GM12875 (cell line): Measurements from ENCODE around the gene PAK5.

Source experiments
- H3K4me3 ChIP-seq: one replicate; pipeline ENCODE4 v1.5.1; 2011; ENCODE audit warnings: low read depth, low read length, control low read depth
- CTCF ChIP-seq: IDR thresholded peaks from 2 replicates; pipeline ENCODE4 v1.5.1; 2011; ENCODE audit warnings: low read depth, mild to moderate bottlenecking, control low read depth, inconsistent platforms, low read length, moderate library complexity, borderline replicate concordance; ENCODE audit not compliant: insufficient read depth

The PAK5 gene

DNA sequence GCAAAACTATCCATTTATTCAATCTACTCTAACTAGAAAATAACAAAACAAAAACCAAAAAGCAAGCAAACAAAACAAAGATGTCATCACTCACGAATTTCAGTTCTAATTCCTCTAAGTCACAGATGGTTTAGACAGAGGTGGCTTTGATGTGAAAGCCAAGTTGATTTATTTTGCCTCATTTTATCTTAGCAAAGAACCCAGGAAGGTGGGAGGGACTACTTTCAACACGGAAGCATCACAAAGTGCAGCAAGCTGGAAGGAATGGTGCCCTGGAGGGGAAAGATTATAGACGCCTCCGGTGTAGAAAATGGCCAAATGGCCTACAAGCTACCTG lies 236.1 kb downstream of the PAK5 start:
- TF ChIP-seq CTCF: no peak
- no peak overlapping the region for H3K4me3 ChIP-seq

- no peak for TF ChIP-seq CTCF
- H3K4me3 ChIP-seq: no peak overlapping the region
Measured at GRCh38 chr20:9600562-9600961, 238.3 kb downstream of the PAK5 start.

- no peak for TF ChIP-seq CTCF
- no peak overlapping the region for H3K4me3 ChIP-seq
Measured at GRCh38 chr20:9597547-9597946, 241.3 kb downstream of the PAK5 start.

DNA sequence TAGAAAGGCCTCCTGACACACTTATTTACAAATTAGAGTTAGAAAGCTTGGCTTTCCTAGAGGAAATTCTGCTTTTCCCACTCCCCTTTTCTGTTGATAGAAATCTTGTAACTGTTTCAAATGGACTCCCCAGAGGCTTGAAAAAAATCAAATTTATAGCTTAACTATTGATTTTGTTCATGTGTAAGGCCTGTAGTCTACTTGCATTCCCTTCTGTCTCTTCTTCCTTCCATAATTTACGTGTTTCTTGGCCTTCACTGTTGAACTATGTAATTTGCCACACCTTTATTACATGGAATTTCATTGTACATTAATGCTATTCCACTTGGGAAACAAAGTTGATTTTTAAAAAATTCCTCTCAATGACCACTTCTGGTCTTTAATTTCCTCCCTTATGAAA lies 243.1 kb downstream of the PAK5 start:
- no peak for TF ChIP-seq CTCF
- H3K4me3 ChIP-seq: no peak overlapping the region

- H3K4me3 ChIP-seq: no peak overlapping the region
- no peak for TF ChIP-seq CTCF
Measured at GRCh38 chr20:9594284-9594875, 244.5 kb downstream of the PAK5 start.

DNA sequence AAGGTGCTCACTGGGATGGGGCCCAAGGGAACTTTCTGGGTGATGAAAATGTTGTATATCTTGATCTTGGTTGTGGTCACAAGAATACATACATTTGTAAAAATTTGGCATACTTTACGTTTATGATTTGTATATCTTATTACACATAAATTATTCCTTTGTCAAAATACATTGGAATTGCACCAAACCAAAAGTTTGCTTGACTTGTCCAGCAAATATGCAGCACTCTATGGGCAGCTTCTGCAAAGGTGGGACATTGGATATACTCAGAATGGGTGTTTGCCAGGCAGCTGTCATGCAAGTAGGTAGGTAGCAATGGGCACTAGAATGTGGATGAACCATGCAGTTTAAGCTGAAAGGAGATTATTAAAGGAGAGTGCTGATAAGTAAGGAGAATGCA lies 246.5 kb downstream of the PAK5 start:
- no peak overlapping the region for H3K4me3 ChIP-seq
- TF ChIP-seq CTCF: no peak

- no peak overlapping the region for H3K4me3 ChIP-seq
- TF ChIP-seq CTCF: no peak
Measured at GRCh38 chr20:9591080-9591479, 247.8 kb downstream of the PAK5 start.
